Measurements from ENCODE around the gene NCKAP1.
"Not testable (repeated sequence)": the region's sequence is repeated elsewhere in the genome, so short reads cannot be mapped to it uniquely, and the experiment has no call there.

The NCKAP1 gene

GRCh38 chr2:183038341-183039300 is at the start of gene NCKAP1:
Gene NCKAP1, minus strand, starts transcription at chr2:183038457. Its CDS starts 358 bp downstream, at chr2:183038099.
- intact Hi-C loops (cut with DNase I), result loop anchor here (5.0 to 10.0 kb wide), 2 partner anchors 39 to 86 kb away; partner anchors contain the start of genes DUSP19 and NUP35
- peak; percentile 53 to 94 (median 87) for DNase-seq

- DNase-seq, result peak in 16 of 42 donors; percentile 15 to 75 (median 36)
Measured at GRCh38 chr2:183081911-183082310, 43.7 kb upstream of the NCKAP1 start.

GRCh38 chr2:183079139-183079775 is 41.0 kb upstream of the NCKAP1 start:
- DNase-seq, result peak in 2 of 42 donors; percentile 39 to 46
- intact Hi-C loops (cut with DNase I), result loop anchor here (5.0 kb wide), 1 partner anchor 42 kb away; the partner anchor contains the start of gene NCKAP1

More at GRCh38 chr2:183081911-183082310, 43.7 kb upstream of the NCKAP1 start:
- intact Hi-C loops (cut with DNase I), result loop anchor here (5.0 kb wide), 1 partner anchor 40 kb away; the partner anchor contains the start of gene NUP35

- intact Hi-C loops (cut with DNase I), result loop anchor here (5.0 kb wide), 1 partner anchor 41 kb away; the partner anchor contains the start of gene NCKAP1
Measured at GRCh38 chr2:183078464-183079138, 40.3 kb upstream of the NCKAP1 start, which contains the start of gene DUSP19. Gene DUSP19, plus strand, starts transcription at chr2:183078747. Its CDS starts 187 bp downstream, at chr2:183078934.

GRCh38 chr2:183078163-183078463 is 39.9 kb upstream of the NCKAP1 start:
- intact Hi-C loops (cut with DNase I), result loop anchor here (5.0 kb wide), 1 partner anchor 41 kb away; the partner anchor contains the start of gene NCKAP1
- DNase-seq, result peak in 5 of 42 donors; percentile 23 to 47 (median 37)

More at GRCh38 chr2:183078464-183079138, 40.3 kb upstream of the NCKAP1 start, which contains the start of gene DUSP19:
- peak; percentile 70 to 97 (median 91) for DNase-seq

- intact Hi-C loops (cut with DNase I), result no loop called here
- no peak for DNase-seq
Measured at GRCh38 chr2:183072177-183072576, 33.9 kb upstream of the NCKAP1 start.

GRCh38 chr2:183070942-183071844 is 32.9 kb upstream of the NCKAP1 start:
- intact Hi-C loops (cut with DNase I), result no loop called here
- DNase-seq, result peak in 10 of 42 donors; percentile 17 to 62 (median 34)

GRCh38 chr2:183069174-183069573 is 30.9 kb upstream of the NCKAP1 start:
- DNase-seq, result no peak
- intact Hi-C loops (cut with DNase I), result no loop called here

GRCh38 chr2:183068561-183068960 is 30.3 kb upstream of the NCKAP1 start:
- DNase-seq, result no peak
- intact Hi-C loops (cut with DNase I), result no loop called here

- intact Hi-C loops (cut with DNase I), result no loop called here
- DNase-seq, result peak in 4 of 42 donors; percentile 14 to 46 (median 24)
Measured at GRCh38 chr2:183063083-183063482, 24.8 kb upstream of the NCKAP1 start.

GRCh38 chr2:183060571-183061231 is 22.4 kb upstream of the NCKAP1 start:
- intact Hi-C loops (cut with DNase I), result no loop called here
- no peak for DNase-seq

- intact Hi-C loops (cut with DNase I), result no loop called here
- DNase-seq, result no peak
Measured at GRCh38 chr2:183059561-183059960, 21.3 kb upstream of the NCKAP1 start.

- intact Hi-C loops (cut with DNase I), result no loop called here
- no peak for DNase-seq
Measured at GRCh38 chr2:183057333-183057985, 19.2 kb upstream of the NCKAP1 start.

- peak in 2 of 42 donors; percentile 46 to 54 for DNase-seq
Measured at GRCh38 chr2:183049420-183049819, 11.2 kb upstream of the NCKAP1 start.

GRCh38 chr2:183047486-183048125 is 9.3 kb upstream of the NCKAP1 start:
- intact Hi-C loops (cut with DNase I), result not testable (repeated sequence)

More at GRCh38 chr2:183049420-183049819, 11.2 kb upstream of the NCKAP1 start:
- intact Hi-C loops (cut with DNase I), result no loop called here

GRCh38 chr2:183043580-183043979 is 5.3 kb upstream of the NCKAP1 start:
- intact Hi-C loops (cut with DNase I), result not testable (repeated sequence)

More at GRCh38 chr2:183047486-183048125, 9.3 kb upstream of the NCKAP1 start:
- DNase-seq, result not testable (repeated sequence)

More at GRCh38 chr2:183043580-183043979, 5.3 kb upstream of the NCKAP1 start:
- DNase-seq, result not testable (repeated sequence)
